Activated CD4-positive, alpha-beta memory T cell treated with anti-CD3 and anti-CD28 coated beads for 36 hours (primary cell): ENCODE measurements around the gene SLC26A8. TPM values are rescaled to one million over a fixed set of nuclear protein-coding genes. Genes with fewer than 3 reads are reported as not detected.

ENCODE experiments used
- CTCF ChIA-PET: fragments of 350-600 bp; sonication (Branson Sonifier 250); formaldehyde crosslinking; loops from one replicate; lab custom pipeline; 2021; ENCODE audit warnings: antibody characterized with exemption, inconsistent platforms; lab: Charles Lee
- POLR2A ChIA-PET: fragments of 350-600 bp; sonication (Branson Sonifier 250); formaldehyde crosslinking; loops from one replicate; lab custom pipeline; 2021; ENCODE audit warnings: antibody characterized with exemption; lab: Charles Lee
- DNase-seq: peaks from one replicate; pipeline ENCODE4 v3.0.0-alpha.2; 2020
- H3K27ac Mint-ChIP-seq: one replicate; pipeline ENCODE4 v1.8.0; 2021; ENCODE audit warnings: mixed read lengths
- H3K27me3 Mint-ChIP-seq: one replicate; pipeline ENCODE4 v1.8.0; 2021; ENCODE audit warnings: mixed read lengths
- H3K36me3 Mint-ChIP-seq: one replicate; pipeline ENCODE4 v1.8.0; 2021; ENCODE audit warnings: mixed read lengths
- H3K4me1 Mint-ChIP-seq: one replicate; pipeline ENCODE4 v1.8.0; 2021; ENCODE audit warnings: low read depth, mixed read lengths
- H3K4me3 Mint-ChIP-seq: one replicate; pipeline ENCODE4 v1.8.0; 2021; ENCODE audit warnings: mild to moderate bottlenecking, mixed read lengths
- H3K9me3 Mint-ChIP-seq: one replicate; pipeline ENCODE4 v1.8.0; 2021; ENCODE audit warnings: mixed read lengths
- intact Hi-C: fragments of 100-400 bp; cut with micrococcal nuclease; formaldehyde crosslinking; loops from one replicate; pipeline ENCODE4 v1.15.1; 2023
- total RNA-seq, 2 experiments: library from RNA; stranded (reverse); gene quantifications; one replicate each; pipeline ENCODE4 v1.2.3, GENCODE V29; 2021

SLC26A8 gene
- total RNA-seq, 2 experiments from 2014 or later, result not detected

GRCh38 chr6:35968821-35969220, 55.6 kb downstream of the SLC26A8 start:
- Mint-ChIP-seq H3K4me3 (no peak overlapping the region), H3K9me3 (no peaks in the 10 kb centered on the region), H3K4me1 (peaks cover 4% of the 10 kb centered on the region), H3K27ac (no peak overlapping the region), H3K27me3 (no peaks in the 10 kb centered on the region), H3K36me3 (no peaks in the 10 kb centered on the region)
- POLR2A ChIA-PET, result no interaction called here
- intact Hi-C loops, result no loop called here
- CTCF ChIA-PET, result no interaction called here
- no peak for DNase-seq

GRCh38 chr6:35967076-35967774, 57.2 kb downstream of the SLC26A8 start:
- Mint-ChIP-seq H3K9me3 (no peaks in the 10 kb centered on the region), H3K27me3 (no peaks in the 10 kb centered on the region), H3K4me1 (no peaks in the 10 kb centered on the region), H3K27ac (no peak overlapping the region), H3K4me3 (no peak overlapping the region), H3K36me3 (no peaks in the 10 kb centered on the region)
- ChIA-PET POLR2A (no interaction called here), CTCF (no interaction called here)
- no peak for DNase-seq
- intact Hi-C loops, result no loop called here

GRCh38 chr6:35962779-35963560, 61.5 kb downstream of the SLC26A8 start:
- H3K4me3 Mint-ChIP-seq, result no peak overlapping the region
- DNase-seq, result no peak
- H3K9me3 Mint-ChIP-seq, result no peaks in the 10 kb centered on the region
- no peaks in the 10 kb centered on the region for H3K4me1 Mint-ChIP-seq
- peaks cover 8% of the 10 kb centered on the region for H3K27me3 Mint-ChIP-seq
- CTCF ChIA-PET, result no interaction called here
- H3K36me3 Mint-ChIP-seq, result no peaks in the 10 kb centered on the region
- intact Hi-C loops, result no loop called here
- H3K27ac Mint-ChIP-seq, result no peak overlapping the region
- POLR2A ChIA-PET, result no interaction called here

GRCh38 chr6:35960187-35960586, 64.3 kb downstream of the SLC26A8 start:
- Mint-ChIP-seq H3K27me3 (peaks cover 8% of the 10 kb centered on the region), H3K4me3 (no peak overlapping the region), H3K36me3 (no peaks in the 10 kb centered on the region), H3K4me1 (no peaks in the 10 kb centered on the region), H3K9me3 (no peaks in the 10 kb centered on the region), H3K27ac (no peak overlapping the region)
- intact Hi-C loops, result no loop called here
- CTCF ChIA-PET, result interaction anchor here (0.6 kb wide), 1 partner anchor 14 kb away, joined by 4 read pairs; no protein-coding TSS in a partner anchor
- POLR2A ChIA-PET, result no interaction called here
- no peak for DNase-seq

GRCh38 chr6:35955970-35956369, 68.5 kb downstream of the SLC26A8 start:
- DNase-seq, result peak; percentile 35
- no peaks in the 10 kb centered on the region for H3K36me3 Mint-ChIP-seq
- H3K27me3 Mint-ChIP-seq, result peaks cover 8% of the 10 kb centered on the region
- no peak overlapping the region for H3K4me3 Mint-ChIP-seq
- no peaks in the 10 kb centered on the region for H3K9me3 Mint-ChIP-seq
- ChIA-PET POLR2A (no interaction called here), CTCF (interaction anchor here (0.6 to 3.3 kb wide), 3 partner anchors 45 to 219 kb away, joined by 3 to 10 read pairs (median 3); partner anchors contain the start of gene ARMC12)
- H3K27ac Mint-ChIP-seq, result no peak overlapping the region
- intact Hi-C loops, result loop anchor here (10.0 kb wide), 1 partner anchor 201 kb away; no protein-coding TSS in a partner anchor
- peaks cover 14% of the 10 kb centered on the region for H3K4me1 Mint-ChIP-seq

- ChIA-PET CTCF (interaction anchor here (1.4 to 3.3 kb wide), 2 partner anchors 45 to 219 kb away, joined by 3 to 10 read pairs; partner anchors contain the start of gene ARMC12), POLR2A (no interaction called here)
These were observed 68.9 kb downstream of the SLC26A8 start for GRCh38 chr6:35955521-35955920.

GRCh38 chr6:35955071-35955470, 69.4 kb downstream of the SLC26A8 start:
- Mint-ChIP-seq H3K4me1 (peaks cover 14% of the 10 kb centered on the region), H3K4me3 (no peak overlapping the region), H3K36me3 (no peaks in the 10 kb centered on the region), H3K27me3 (peaks cover 8% of the 10 kb centered on the region), H3K9me3 (no peaks in the 10 kb centered on the region), H3K27ac (no peak overlapping the region)
- POLR2A ChIA-PET, result no interaction called here
- CTCF ChIA-PET, result interaction anchor here (1.4 to 3.3 kb wide), 2 partner anchors 44 to 218 kb away, joined by 3 to 10 read pairs; partner anchors contain the start of gene ARMC12
- intact Hi-C loops, result loop anchor here (10.0 kb wide), 1 partner anchor 200 kb away; no protein-coding TSS in a partner anchor
- DNase-seq, result no peak

More at GRCh38 chr6:35955521-35955920, 68.9 kb downstream of the SLC26A8 start:
- intact Hi-C loops, result loop anchor here (10.0 kb wide), 1 partner anchor 201 kb away; no protein-coding TSS in a partner anchor
- Mint-ChIP-seq H3K27ac (no peak overlapping the region), H3K27me3 (peaks cover 8% of the 10 kb centered on the region), H3K36me3 (no peaks in the 10 kb centered on the region), H3K4me1 (peaks cover 14% of the 10 kb centered on the region), H3K4me3 (no peak overlapping the region), H3K9me3 (no peaks in the 10 kb centered on the region)
- DNase-seq, result no peak

- H3K27ac Mint-ChIP-seq, result no peak overlapping the region
- H3K27me3 Mint-ChIP-seq, result peaks cover 5% of the 10 kb centered on the region
- DNase-seq, result no peak
- H3K4me1 Mint-ChIP-seq, result peaks cover 14% of the 10 kb centered on the region
- H3K4me3 Mint-ChIP-seq, result no peak overlapping the region
- POLR2A ChIA-PET, result no interaction called here
- no peaks in the 10 kb centered on the region for H3K36me3 Mint-ChIP-seq
- CTCF ChIA-PET, result interaction anchor here (0.7 to 3.3 kb wide), 2 partner anchors 9 to 218 kb away, joined by 3 to 10 read pairs; partner anchors contain the start of gene ARMC12
- no peaks in the 10 kb centered on the region for H3K9me3 Mint-ChIP-seq
- intact Hi-C loops, result loop anchor here (10.0 kb wide), 1 partner anchor 200 kb away; no protein-coding TSS in a partner anchor
These were observed 70.1 kb downstream of the SLC26A8 start for GRCh38 chr6:35954333-35954732.

- Mint-ChIP-seq H3K4me1 (peaks cover 14% of the 10 kb centered on the region), H3K36me3 (no peaks in the 10 kb centered on the region), H3K4me3 (no peak overlapping the region), H3K27ac (no peak overlapping the region), H3K27me3 (no peaks in the 10 kb centered on the region), H3K9me3 (no peaks in the 10 kb centered on the region)
- intact Hi-C loops, result no loop called here
- ChIA-PET POLR2A (no interaction called here), CTCF (no interaction called here)
- DNase-seq, result no peak
These were observed 75.7 kb downstream of the SLC26A8 start for GRCh38 chr6:35948725-35949124.

- Mint-ChIP-seq H3K27ac (no peak overlapping the region), H3K4me3 (no peak overlapping the region), H3K36me3 (no peaks in the 10 kb centered on the region), H3K27me3 (no peaks in the 10 kb centered on the region), H3K4me1 (no peaks in the 10 kb centered on the region), H3K9me3 (no peaks in the 10 kb centered on the region)
- no peak for DNase-seq
- ChIA-PET POLR2A (no interaction called here), CTCF (interaction anchor here (1.4 kb wide), 1 partner anchor 9 kb away, joined by 3 read pairs; no protein-coding TSS in a partner anchor)
- intact Hi-C loops, result no loop called here
These were observed 78.8 kb downstream of the SLC26A8 start for GRCh38 chr6:35945650-35946025.

- no peak overlapping the region for H3K4me3 Mint-ChIP-seq
- CTCF ChIA-PET, result no interaction called here
- POLR2A ChIA-PET, result no interaction called here
- H3K4me1 Mint-ChIP-seq, result no peaks in the 10 kb centered on the region
- H3K27ac Mint-ChIP-seq, result no peak overlapping the region
- H3K9me3 Mint-ChIP-seq, result no peaks in the 10 kb centered on the region
- H3K36me3 Mint-ChIP-seq, result no peaks in the 10 kb centered on the region
- H3K27me3 Mint-ChIP-seq, result no peaks in the 10 kb centered on the region
- intact Hi-C loops, result no loop called here
- no peak for DNase-seq
These were observed 81.1 kb downstream of the SLC26A8 start for GRCh38 chr6:35943390-35943789.

- no peaks in the 10 kb centered on the region for H3K9me3 Mint-ChIP-seq
- intact Hi-C loops, result no loop called here
- no peaks in the 10 kb centered on the region for H3K4me1 Mint-ChIP-seq
- H3K27me3 Mint-ChIP-seq, result no peaks in the 10 kb centered on the region
- CTCF ChIA-PET, result no interaction called here
- POLR2A ChIA-PET, result no interaction called here
- no peaks in the 10 kb centered on the region for H3K36me3 Mint-ChIP-seq
- no peak for DNase-seq
- no peak overlapping the region for H3K27ac Mint-ChIP-seq
- no peak overlapping the region for H3K4me3 Mint-ChIP-seq
These were observed 82.1 kb downstream of the SLC26A8 start for GRCh38 chr6:35942355-35942754.
